Jurkat, Clone E6-1 (cell line): ENCODE data around the gene APOL4.
"Not testable (repeated sequence)": the region's sequence is repeated elsewhere in the genome, so short reads cannot be mapped to it uniquely, and the experiment has no call there.

Source experiments
- DNase-seq: peaks from one replicate; pipeline ENCODE4 v3.0.0-alpha.2; 2011; ENCODE audit warnings: low read depth, low spot score
- H3K4me3 ChIP-seq: 2 replicates; pipeline ENCODE4 v1.5.1; 2011; ENCODE audit warnings: mild to moderate bottlenecking, low read length, control low read depth, moderate library complexity

APOL4 gene

DNA sequence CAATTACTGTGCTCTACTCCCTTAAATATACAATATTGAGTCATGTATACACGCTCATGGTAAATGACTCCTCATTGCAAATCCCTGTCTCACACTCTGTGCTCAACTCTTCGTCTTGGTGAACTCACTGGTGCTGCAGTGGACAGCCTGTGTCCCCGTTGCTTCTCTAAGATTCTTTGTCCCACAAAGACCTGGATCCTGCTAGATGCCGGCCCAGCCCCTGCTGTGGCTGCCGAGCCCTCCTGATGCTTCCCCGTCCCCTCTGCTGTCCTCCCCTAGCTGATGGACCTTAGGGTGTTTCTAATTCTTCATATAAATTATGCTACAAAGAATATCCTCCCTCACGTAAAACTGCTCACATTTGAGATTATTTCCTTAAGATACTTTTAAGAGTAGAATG lies 32.2 kb upstream of the APOL4 start:
- DNase-seq = no peak
- no peak overlapping the region for H3K4me3 ChIP-seq

DNA sequence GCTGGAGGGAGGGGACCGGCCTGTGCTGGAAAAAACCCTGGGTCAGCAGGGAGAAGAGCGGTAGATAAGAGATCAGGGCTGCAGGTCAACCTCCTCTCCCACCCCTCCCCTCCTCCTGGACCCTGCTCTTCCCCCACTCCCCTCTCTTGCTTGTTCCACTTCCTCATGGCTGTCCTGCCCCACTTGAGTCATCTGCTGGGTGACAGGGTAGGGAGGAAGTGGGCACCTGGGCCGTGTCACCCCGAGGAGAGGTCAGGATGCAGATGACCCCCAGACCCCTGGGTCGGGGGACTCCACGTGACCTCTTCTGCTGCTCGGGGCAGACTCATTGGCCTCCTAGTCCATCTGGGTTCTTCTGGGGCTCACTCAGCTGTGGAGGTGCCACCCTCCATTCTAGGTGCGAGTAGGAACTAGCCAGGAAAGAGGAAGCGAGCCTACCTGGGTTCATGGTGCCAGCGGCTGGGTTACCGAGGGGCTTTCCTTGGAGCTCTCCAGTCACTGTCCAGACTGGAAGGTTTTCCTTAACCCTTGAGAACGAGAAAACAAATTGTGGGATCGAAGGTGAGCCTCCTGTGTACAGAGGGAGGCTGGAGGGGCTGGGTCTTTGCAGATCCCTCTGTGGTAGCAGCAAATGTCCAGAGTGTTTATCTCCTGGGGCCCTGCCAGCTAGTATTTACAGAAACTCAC lies 31.2 kb upstream of the APOL4 start:
- no peak overlapping the region for H3K4me3 ChIP-seq
- DNase-seq = no peak

DNA sequence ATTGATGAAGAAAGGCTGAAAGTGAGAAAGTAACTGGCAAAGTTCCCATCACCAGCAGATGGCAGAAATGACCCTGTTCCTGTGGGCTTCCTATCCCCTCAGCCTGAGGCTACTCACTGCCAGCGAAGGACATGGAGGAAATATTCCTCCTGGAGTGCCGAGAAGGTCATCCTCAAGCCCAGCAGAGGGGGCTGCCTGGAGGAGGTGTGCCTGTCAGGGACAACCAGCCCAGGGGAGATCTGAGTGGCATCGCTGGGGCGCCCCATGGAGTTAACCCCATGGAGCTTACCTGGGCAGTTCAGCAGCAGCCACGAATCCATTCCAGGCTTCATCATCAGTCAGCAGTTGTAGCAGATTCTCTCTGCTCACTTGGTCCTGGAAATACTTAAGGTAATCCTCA lies 29.4 kb upstream of the APOL4 start:
- not testable (repeated sequence) for DNase-seq, H3K4me3 ChIP-seq

DNA sequence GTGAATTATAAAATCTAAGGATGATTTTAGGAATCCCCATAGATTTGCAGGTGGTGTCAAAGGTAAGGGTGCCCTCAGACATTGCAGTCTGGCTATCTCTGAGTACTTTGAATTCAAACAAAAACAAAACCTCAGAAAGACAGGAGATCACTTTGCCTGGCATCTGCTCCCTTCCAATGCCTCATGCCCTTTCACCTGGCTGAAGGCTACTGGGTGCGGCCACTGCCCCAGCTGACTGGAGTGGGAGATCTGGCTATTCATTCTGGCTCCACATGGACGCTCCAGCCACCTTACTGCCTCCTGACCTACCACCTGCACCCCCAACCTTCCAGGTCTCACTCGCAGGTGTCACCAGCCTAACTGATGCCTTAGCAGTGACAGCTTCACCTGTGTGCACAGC lies 28.0 kb upstream of the APOL4 start:
- DNase-seq, H3K4me3 ChIP-seq: not testable (repeated sequence)

DNA sequence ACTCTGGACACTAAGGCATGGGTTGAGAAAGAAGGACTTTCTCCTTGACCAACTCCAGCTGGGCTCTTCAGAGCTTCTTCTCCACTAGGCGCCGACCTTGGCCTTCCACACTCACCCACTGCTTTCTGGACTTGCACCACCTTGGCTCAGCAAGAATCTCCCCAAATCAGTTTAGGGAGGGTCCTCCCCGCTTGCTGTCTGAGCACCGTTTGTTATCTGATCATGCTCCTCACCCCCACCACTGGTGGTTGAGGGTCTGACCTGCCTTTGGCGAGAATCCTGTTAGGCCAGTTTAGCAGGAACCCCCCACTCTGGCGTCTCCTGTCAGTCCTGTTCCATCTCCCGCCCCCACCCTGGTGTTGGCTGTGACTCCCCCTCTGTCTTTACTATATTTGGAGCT lies 27.3 kb upstream of the APOL4 start:
- H3K4me3 ChIP-seq = no peak overlapping the region
- no peak for DNase-seq

DNA sequence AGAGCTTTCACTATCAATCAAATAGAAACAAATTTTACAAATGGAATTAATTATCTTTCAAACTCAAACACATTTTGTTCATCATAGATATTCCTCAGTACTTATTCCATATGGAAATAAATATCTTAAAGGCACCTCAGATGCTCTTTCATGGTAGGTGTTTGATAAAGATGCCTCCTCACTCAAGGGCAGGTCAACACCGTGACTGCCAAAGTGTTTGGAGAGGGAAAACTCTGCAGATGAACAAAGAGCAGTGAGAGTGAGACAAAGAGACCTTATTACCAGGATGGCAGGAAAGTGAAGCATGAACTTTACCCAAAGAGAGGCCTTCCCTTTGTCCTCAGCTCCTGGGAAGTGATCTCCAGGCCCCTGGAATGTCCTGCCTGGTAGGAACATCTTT lies 26.8 kb upstream of the APOL4 start:
- DNase-seq = not testable (repeated sequence)

DNA sequence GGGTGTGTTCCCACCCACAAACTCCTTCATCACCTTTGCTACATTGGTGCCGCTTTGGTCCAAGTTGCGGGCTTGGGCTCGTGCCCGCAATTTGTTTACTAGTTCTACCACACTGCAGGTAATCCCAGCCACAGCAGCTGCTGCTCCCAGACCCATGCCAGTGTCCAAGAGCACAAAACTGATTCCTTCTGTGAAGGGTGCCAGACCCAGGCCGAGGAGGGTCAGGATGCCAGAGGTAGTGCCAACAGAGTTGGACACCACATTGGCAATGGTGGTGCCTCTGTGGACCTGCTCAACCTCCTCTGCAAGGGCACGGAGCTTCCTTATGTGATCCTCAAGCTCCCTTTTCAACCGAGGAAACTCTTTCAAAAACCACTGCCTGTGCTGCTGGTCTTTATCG lies 26.2 kb upstream of the APOL4 start:
- H3K4me3 ChIP-seq = no peak overlapping the region
- DNase-seq = no peak

More for the DNA sequence above, 26.8 kb upstream of the APOL4 start:
- H3K4me3 ChIP-seq = not testable (repeated sequence)

DNA sequence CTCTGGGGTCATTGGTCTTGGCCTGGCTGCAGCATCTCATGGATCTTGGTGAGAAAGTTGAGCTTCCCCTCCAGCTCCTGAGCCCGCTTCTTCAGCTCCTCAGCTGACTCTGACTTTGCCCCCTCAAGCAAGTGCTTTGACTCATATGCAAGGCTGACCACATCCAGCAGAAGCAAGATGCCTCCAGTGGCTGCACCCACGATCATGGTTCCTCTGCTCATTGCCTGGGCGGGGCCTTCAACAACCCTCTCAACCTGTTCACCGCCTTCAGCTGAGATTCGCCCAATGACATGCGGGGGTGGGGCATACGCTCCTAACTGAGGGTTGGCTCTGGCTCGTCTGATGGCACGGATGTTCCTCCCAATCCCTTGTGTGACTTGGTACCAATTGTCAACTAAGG lies 25.8 kb upstream of the APOL4 start:
- DNase-seq = peak; percentile 11

DNA sequence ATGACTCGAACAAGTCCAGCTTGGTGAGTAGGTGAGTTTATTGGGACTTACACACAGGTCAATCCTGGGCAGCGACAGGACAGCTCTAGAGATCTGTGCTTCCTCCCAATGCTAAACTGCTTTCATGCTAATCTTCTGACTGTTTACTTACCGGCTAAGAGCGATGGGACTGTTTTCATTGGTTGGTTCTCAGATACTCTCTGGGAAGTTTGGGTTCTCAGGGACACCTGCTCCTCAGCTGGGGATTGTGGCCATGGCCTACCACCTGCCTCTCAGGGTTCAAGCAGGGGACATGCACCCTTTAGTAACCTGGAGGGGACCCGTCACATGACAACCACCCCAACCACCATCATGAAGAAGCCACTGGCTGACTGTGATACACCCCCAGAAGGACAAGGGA lies 24.6 kb upstream of the APOL4 start:
- no peak overlapping the region for H3K4me3 ChIP-seq
- no peak for DNase-seq

More for the DNA sequence above, 25.8 kb upstream of the APOL4 start:
- H3K4me3 ChIP-seq = no peak overlapping the region

DNA sequence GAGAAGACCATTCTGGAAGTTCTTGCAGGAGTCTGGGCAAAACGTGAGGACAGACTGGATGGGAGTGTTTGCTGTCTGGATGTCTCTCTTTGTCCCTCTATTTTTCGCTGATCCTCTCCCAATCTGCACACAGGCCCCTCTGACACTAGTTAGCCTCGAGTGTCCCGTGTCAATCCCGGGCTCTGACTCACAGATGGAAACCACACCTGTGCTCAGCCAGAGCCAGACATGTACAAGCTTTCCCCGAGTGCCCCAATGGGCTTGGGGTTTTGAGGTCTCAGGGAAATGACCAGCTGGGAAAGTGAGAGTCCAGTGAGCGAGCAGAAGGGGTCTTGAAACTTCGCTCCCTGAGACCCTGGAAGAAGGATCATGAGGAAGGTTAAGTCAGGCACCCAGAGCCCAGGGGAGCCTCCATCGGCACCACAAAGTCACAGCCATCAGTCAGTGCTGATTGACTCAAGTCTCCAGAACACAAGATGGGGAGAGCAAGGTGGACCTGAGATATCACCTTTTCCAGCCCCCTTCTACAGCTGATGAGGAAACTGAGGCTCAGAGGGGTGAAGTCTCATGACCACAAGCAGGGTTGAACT lies 23.8 kb upstream of the APOL4 start:
- H3K4me3 ChIP-seq = no peak overlapping the region
- DNase-seq = no peak

DNA sequence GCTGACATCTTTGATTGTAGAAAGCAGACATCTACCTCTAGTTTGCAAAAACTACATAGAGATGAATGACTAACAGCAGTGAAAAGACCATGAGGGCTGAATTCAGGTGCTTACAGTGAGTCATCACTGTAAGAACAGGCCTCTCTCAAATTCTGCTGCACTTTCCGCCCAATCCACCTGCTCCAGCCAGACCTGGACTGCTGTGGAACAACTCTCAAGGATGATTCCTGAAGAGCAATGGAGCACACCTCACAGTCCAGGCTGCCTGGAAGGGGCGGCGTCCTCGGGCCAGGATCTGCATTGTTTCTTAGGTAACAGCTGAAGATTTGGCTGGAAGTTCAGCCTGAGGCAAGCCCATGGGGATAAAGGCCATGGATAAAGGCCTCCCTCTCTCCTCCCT lies 22.6 kb upstream of the APOL4 start:
- DNase-seq = no peak
- no peak overlapping the region for H3K4me3 ChIP-seq

DNA sequence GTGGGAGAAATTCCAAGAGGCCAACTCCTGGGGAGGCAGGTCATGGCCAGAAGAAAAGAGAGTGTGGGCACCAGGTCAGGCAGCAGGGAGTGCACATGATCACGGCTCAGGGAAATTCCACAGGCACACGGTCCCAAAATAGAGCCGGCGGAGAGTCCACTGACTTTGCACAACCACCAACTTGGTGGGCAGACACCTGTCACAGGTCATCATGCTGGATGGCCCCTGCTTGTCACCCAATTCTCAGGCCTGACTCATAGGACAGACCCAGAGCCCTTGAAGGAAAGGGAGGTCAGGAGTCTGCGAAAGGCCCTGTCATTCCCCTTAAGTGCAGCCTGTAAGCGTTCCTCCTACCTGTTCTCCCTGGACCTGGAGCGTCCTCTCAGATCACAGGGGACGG lies 21.9 kb upstream of the APOL4 start:
- no peak for DNase-seq
- no peak overlapping the region for H3K4me3 ChIP-seq

DNA sequence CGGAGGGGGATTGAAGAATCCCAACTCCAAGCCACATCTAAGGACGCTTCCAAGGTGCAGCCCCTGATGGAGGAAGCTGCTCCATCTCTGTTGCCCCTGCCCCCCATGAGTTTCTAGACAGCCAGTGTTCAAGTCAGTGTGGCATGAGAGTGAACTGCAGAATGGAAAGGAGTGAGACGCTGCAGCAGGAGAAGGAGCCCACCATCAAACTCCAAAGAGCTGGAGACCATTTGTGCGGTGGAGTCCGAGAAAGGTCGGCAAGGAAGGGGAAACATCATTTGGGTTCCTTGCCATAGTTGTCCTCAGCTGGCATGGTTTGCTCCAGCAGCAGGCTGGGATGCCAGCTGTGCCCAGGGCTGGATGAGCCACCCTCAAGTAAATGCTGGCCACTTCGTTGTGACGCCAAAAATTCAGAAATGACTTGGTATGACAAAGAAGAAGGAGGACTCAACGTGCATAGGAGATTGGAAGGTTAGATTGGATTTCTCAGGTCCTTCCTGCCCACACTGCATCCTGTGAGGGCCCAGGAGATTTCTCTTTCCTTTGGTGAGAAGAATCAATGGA lies 21.4 kb upstream of the APOL4 start:
- H3K4me3 ChIP-seq = no peak overlapping the region
- no peak for DNase-seq

DNA sequence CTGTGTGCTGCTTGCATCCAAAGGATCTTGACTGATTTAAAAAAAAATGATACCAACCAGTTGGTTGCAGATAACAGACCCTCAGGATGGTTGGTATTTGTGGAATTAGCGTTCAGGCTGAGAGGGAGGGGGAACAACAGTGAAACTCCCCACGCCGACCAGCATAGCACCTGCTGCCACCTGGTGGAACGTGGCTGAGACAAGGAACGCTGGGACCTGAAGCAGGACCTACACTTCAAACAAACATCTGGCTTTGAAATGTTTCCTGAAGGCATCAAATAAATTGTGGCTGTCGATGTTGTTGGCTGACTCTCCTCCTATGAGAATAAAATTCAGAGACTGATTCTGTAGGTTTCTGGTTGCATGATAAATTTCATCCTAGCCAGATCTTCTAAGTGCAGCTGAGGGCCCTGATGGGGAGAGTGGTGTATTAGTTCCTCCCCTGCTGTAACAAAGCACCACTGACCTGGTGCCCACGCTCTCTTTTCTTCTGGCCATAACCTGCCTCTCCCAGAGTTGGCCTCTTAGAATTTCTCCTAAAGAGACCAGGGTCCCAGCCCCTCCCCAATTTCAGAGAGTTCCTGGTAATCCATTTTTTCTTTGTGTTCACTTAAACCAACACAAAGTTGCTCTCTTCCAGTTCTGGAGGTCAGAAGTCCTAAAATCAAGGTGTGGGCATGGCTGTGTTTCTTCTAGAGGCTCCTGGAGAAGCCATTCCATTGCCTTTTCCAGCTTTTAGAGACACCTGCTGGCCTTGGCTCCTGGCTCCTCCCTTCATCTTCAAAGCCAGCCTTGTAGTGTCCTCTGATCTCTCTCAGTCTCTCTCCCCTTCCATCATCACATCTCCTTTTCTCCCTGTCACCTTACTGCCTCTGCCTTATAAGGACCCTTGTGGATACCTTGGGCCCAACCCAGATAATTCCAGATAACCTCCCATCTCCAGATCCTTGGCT lies 20.5 kb upstream of the APOL4 start:
- DNase-seq = peak; percentile 44
- no peak overlapping the region for H3K4me3 ChIP-seq

DNA sequence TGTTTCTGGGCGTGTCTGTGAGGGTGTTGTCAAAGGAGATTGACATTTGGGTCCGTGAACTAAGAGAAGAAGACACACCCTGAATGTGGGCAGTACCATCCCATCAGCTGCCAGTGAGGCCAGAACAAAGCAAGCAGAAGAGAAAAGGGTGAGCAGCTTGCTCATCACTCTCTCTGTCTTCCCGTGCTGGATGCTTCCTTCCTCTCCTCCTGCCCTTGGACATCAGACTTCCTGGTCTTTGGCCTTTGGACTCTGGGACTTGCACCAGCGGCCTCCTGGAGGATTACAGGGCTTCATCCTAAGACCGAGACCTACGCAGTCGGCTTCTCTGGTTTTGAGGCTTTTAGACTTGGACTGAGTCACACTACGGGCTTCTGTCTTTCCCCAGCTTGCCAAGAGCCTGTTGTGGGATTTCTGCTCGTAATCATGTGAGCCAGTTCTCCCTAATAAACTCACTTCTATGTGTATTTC lies 18.9 kb upstream of the APOL4 start:
- H3K4me3 ChIP-seq = no peak overlapping the region
- no peak for DNase-seq

DNA sequence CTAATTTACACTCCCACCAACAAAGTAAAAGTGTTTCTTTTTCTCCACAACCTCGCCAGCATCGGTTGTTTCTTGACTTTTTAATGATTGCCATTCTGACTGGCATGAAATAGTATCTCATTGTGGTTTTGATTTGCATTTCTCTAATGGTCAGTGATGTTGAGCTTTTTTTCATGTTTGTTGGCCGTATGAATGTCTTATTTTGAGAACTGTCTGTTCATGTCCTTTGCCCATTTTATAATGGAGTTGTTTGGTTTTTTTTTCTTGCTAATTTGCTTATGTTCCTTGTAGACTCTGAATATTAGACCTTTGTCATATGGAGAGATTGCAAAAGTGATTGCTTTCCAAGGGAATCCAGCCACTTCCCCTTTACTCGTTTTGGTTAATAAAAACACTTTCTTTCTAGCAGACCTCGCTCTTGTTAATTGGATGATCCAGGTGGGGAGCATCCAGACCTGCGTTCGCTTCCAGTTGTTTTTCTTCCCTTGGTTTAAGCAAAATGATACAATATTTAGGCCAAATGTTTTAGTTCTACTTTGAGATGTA lies 17.1 kb upstream of the APOL4 start:
- no peak overlapping the region for H3K4me3 ChIP-seq
- no peak for DNase-seq

DNA sequence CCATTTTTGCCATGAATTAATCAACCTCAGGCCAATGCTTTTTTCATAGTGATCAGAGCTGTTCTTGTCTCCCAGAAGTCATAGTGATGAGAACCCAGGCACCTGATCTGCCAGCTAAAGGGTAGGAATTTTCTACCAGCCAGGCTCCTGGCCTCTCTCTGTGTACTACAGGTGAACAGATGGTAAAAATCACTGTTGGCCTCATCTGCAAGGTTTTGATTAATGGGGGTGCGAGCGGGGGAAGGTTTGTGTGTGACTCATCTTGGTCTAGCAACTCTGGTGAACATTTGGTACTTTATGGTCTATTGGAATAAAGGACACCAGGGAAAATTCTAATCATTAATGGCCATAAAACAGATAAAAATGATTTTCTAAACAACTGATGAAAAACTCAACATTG lies 14.4 kb upstream of the APOL4 start:
- no peak overlapping the region for H3K4me3 ChIP-seq
- DNase-seq = no peak

DNA sequence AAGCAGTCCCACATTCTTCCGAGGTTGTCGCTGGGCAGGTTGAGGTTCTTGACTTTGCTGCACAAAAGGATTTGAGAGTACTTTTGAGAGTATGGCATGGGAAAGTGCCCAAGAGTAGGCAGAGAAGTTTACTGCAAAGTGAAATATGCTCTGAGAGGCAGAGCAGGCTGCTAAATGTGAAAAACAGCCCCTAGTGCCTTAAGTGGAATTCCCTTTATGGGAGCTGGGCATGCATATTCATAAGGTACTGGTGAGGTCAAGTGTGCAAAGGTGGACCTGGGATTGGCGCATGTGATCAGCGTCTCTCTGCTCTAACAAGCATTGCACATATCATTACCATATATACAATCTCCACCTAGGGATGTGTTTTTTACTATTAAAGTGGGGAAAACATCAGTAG lies 12.0 kb upstream of the APOL4 start:
- H3K4me3 ChIP-seq = no peak overlapping the region
- DNase-seq = no peak

DNA sequence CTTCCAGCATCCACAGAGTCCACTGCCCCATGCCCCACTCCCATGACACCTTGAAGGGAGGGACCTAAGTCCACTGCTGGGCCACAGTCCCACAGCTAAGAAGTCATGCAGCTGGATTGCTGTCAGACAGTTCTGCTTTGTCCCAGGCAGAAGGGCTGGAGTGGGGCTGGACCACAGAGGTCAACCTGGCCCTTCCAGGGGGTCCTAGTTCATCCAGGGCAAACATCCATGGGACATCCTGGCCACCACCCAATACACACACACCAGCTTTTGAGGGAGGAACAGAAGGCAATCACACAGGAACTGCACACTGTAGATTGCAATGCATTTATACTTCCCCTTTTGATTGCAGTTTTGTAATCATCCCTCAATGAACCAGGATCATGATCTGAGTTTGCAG lies 11.3 kb upstream of the APOL4 start:
- H3K4me3 ChIP-seq = no peak overlapping the region
- DNase-seq = no peak
